Natural killer cell (primary cell): ENCODE measurements around the gene PLEKHA4. TPM values are rescaled to one million over a fixed set of nuclear protein-coding genes. Genes with fewer than 3 reads are reported as not detected.
A peak's percentile ranks its signal among the peaks of the same experiment; 100 is the strongest.

Experiments used
- ATAC-seq, 3 donors: fragments of 150-1000 bp in 2 of 3; fragments of 200-7000 bp in 1 of 3; cut with Tn5 transposase; 1 replicate in 1 of 3; 2 replicates in 2 of 3; pipeline ENCODE4 v1.10.0; 2021; ENCODE audit warnings: mild to moderate bottlenecking in 2 of 3, moderate library complexity in 2 of 3
- DNase-seq, 2 donors: peaks; one replicate each; pipeline versions ENCODE4 v3.0.0 to v3.0.0-alpha.2; 2013 to 2021; ENCODE audit warnings: mixed read lengths in 1 of 2
- H3K27ac ChIP-seq: one replicate; pipeline ENCODE4 v1.5.1; 2013; ENCODE audit warnings: mild to moderate bottlenecking, low read length
- H3K27me3 ChIP-seq: one replicate; pipeline ENCODE4 v1.6.1; 2013; ENCODE audit warnings: low read length; ENCODE audit not compliant: control insufficient read depth, insufficient read depth
- H3K36me3 ChIP-seq: one replicate; pipeline ENCODE4 v1.6.1; 2013; ENCODE audit warnings: low read length; ENCODE audit not compliant: control insufficient read depth, insufficient read depth
- H3K4me1 ChIP-seq: one replicate; pipeline ENCODE4 v1.6.1; 2013; ENCODE audit warnings: low read length; ENCODE audit not compliant: control insufficient read depth, insufficient read depth
- H3K4me3 ChIP-seq: one replicate; pipeline ENCODE4 v1.5.1; 2013; ENCODE audit warnings: low read length
- H3K9me3 ChIP-seq: one replicate; pipeline ENCODE4 v1.6.1; 2013; ENCODE audit warnings: low read length; ENCODE audit not compliant: control insufficient read depth, insufficient read depth
- H3K27ac Mint-ChIP-seq, 2 donors: one replicate each; pipeline ENCODE4 v1.8.0; 2022; ENCODE audit warnings: mild to moderate bottlenecking in 2 of 2, mixed read lengths in 2 of 2, moderate library complexity in 1 of 2
- H3K27me3 Mint-ChIP-seq, 2 donors: one replicate each; pipeline ENCODE4 v1.8.0; 2022; ENCODE audit warnings: low read depth in 2 of 2, mixed read lengths in 2 of 2
- H3K36me3 Mint-ChIP-seq: one replicate; pipeline ENCODE4 v1.8.0; 2022; ENCODE audit warnings: mixed read lengths
- H3K4me1 Mint-ChIP-seq, 2 donors: one replicate each; pipeline ENCODE4 v1.8.0; 2022; ENCODE audit warnings: mixed read lengths in 2 of 2
- H3K4me3 Mint-ChIP-seq: one replicate; pipeline ENCODE4 v1.8.0; 2022; ENCODE audit warnings: mild to moderate bottlenecking, moderate library complexity, mixed read lengths
- H3K9me3 Mint-ChIP-seq, 2 donors: one replicate each; pipeline ENCODE4 v1.8.0; 2022; ENCODE audit warnings: mixed read lengths in 2 of 2
- CTCF ChIP-seq: fragments of 200-600 bp; IDR thresholded peaks from one replicate; pipeline ENCODE4 v1.8.0; 2022; ENCODE audit warnings: antibody characterized with exemption
- WGBS: methylation state at CpG from one replicate; pipeline ENCODE4 v1.1.7; 2013; ENCODE audit warnings: missing lambda C conversion rate; ENCODE audit not compliant: insufficient coverage; 5-methylcytosine and 5-hydroxymethylcytosine counted together
- intact Hi-C: fragments of 100-400 bp; cut with micrococcal nuclease; formaldehyde crosslinking; loops from one replicate; pipeline ENCODE4 v1.14.2; 2022
- total RNA-seq, 4 donors: library from RNA; stranded (reverse); fragments of 120-200 nt in 1 of 4; gene quantifications; one replicate each; pipeline versions ENCODE4 v1.2.3 to v1.2.4, GENCODE V29; 2013 to 2022

The PLEKHA4 gene
- total RNA-seq, 3 donors from 2014 or later (not counting 1 experiment from before 2014, with no cell fraction given) = 2.5 to 6.5 (median 5.2) TPM

GRCh38 chr19:48867746-48868113 lies 687 bp downstream of the PLEKHA4 start:
- Histone ChIP-seq H3K36me3 (no peaks in the 10 kb centered on the region), H3K9me3 (no peaks in the 10 kb centered on the region), H3K27me3 (no peaks in the 10 kb centered on the region), H3K4me3 (no peak overlapping the region), H3K27ac (no peak overlapping the region), H3K4me1 (peaks cover 7% of the 10 kb centered on the region)
- no peak for TF ChIP-seq CTCF
- H3K4me1 Mint-ChIP-seq = peaks cover 8% of the 10 kb centered on the region in 2 donors
- H3K27ac Mint-ChIP-seq = peak overlapping the region in 1 of 2 donors; percentile 27
- ATAC-seq = no peak
- no peak overlapping the region for H3K4me3 Mint-ChIP-seq
- no peak for DNase-seq
- peaks cover 0 to 5% of the 10 kb centered on the region in 2 donors for H3K27me3 Mint-ChIP-seq
- intact Hi-C loops = no loop called here
- WGBS = 88% methylated on average over 7 of the region's 7 CpGs
- no peaks in the 10 kb centered on the region for H3K9me3 Mint-ChIP-seq
- no peaks in the 10 kb centered on the region for H3K36me3 Mint-ChIP-seq

- H3K4me3 ChIP-seq = no peak overlapping the region
- peaks cover 0 to 3% of the 10 kb centered on the region in 2 donors for H3K27me3 Mint-ChIP-seq
- H3K4me3 Mint-ChIP-seq = no peak overlapping the region
- WGBS = 81% methylated on average over 14 of the region's 14 CpGs
- no peak for TF ChIP-seq CTCF
- no peaks in the 10 kb centered on the region for H3K9me3 ChIP-seq
- no peaks in the 10 kb centered on the region for H3K9me3 Mint-ChIP-seq
- H3K27me3 ChIP-seq = no peaks in the 10 kb centered on the region
- ATAC-seq (no peak), DNase-seq (no peak)
- intact Hi-C loops = no loop called here
- no peaks in the 10 kb centered on the region for H3K36me3 ChIP-seq
- peaks cover 4% of the 10 kb centered on the region for H3K4me1 ChIP-seq
- peaks cover 3% of the 10 kb centered on the region in 2 donors for H3K4me1 Mint-ChIP-seq
- no peak overlapping the region for H3K27ac ChIP-seq
- H3K36me3 Mint-ChIP-seq = no peaks in the 10 kb centered on the region
- H3K27ac Mint-ChIP-seq = peak overlapping the region; percentile 11 to 45
Observed at GRCh38 chr19:48867123-48867745, 1.2 kb downstream of the PLEKHA4 start.

- WGBS = 77% methylated on average over 6 of the region's 6 CpGs
- H3K36me3 Mint-ChIP-seq = no peaks in the 10 kb centered on the region
- no peak for TF ChIP-seq CTCF
- Histone ChIP-seq H3K36me3 (no peaks in the 10 kb centered on the region), H3K9me3 (no peaks in the 10 kb centered on the region), H3K27ac (no peak overlapping the region), H3K27me3 (no peaks in the 10 kb centered on the region), H3K4me3 (no peak overlapping the region), H3K4me1 (no peaks in the 10 kb centered on the region)
- H3K9me3 Mint-ChIP-seq = no peaks in the 10 kb centered on the region
- no peak overlapping the region for H3K4me3 Mint-ChIP-seq
- H3K27ac Mint-ChIP-seq = peak overlapping the region; percentile 11 to 45
- intact Hi-C loops = no loop called here
- DNase-seq (no peak), ATAC-seq (peak in 1 of 3 donors; percentile 33)
- H3K27me3 Mint-ChIP-seq = peaks cover 0 to 3% of the 10 kb centered on the region in 2 donors
- no peaks in the 10 kb centered on the region for H3K4me1 Mint-ChIP-seq
Observed at GRCh38 chr19:48866692-48867091, 1.7 kb downstream of the PLEKHA4 start.

GRCh38 chr19:48862827-48863226 lies 5.6 kb downstream of the PLEKHA4 start:
- Histone ChIP-seq H3K4me1 (peaks cover 12% of the 10 kb centered on the region), H3K27ac (no peak overlapping the region), H3K4me3 (no peak overlapping the region), H3K9me3 (no peaks in the 10 kb centered on the region), H3K36me3 (no peaks in the 10 kb centered on the region), H3K27me3 (no peaks in the 10 kb centered on the region)
- Mint-ChIP-seq H3K4me3 (no peak overlapping the region), H3K27me3 (no peaks in the 10 kb centered on the region), H3K9me3 (no peaks in the 10 kb centered on the region), H3K27ac (no peak overlapping the region), H3K4me1 (peaks cover 10 to 16% of the 10 kb centered on the region in 2 donors), H3K36me3 (no peaks in the 10 kb centered on the region)
- DNase-seq = no peak
- intact Hi-C loops = no loop called here
- no peak for TF ChIP-seq CTCF
- 82% methylated on average over 6 of the region's 7 CpGs for WGBS
- ATAC-seq = no peak
